ENCODE data around the gene ACTR10.
A peak's percentile ranks its signal among the peaks of the same experiment; 100 is the strongest.

Gene ACTR10

GRCh38 chr14:58160561-58160960, 39.4 kb upstream of the ACTR10 start:
- no peaks in the 10 kb centered on the region for H3K4me1 Mint-ChIP-seq
- no peak overlapping the region for H3K4me3 Mint-ChIP-seq
- TF ChIP-seq CTCF (IDR thresholded peaks at IDR 0.05; ENCODE audit: unreplicated experiment in 3 of 3) = no peak
- no peaks in the 10 kb centered on the region for H3K36me3 Mint-ChIP-seq (ENCODE audit: low read depth)
- H3K27me3 Mint-ChIP-seq (ENCODE audit: low read depth) = no peaks in the 10 kb centered on the region
- H3K9me3 Mint-ChIP-seq = no peaks in the 10 kb centered on the region
- H3K27ac Mint-ChIP-seq = peak overlapping the region in 1 of 3 experiments; percentile 43

GRCh38 chr14:58166005-58166983, 33.7 kb upstream of the ACTR10 start:
- H3K27ac Mint-ChIP-seq = no peak overlapping the region
- no peak overlapping the region for H3K4me3 Mint-ChIP-seq
- peaks cover 8% of the 10 kb centered on the region for H3K27me3 Mint-ChIP-seq (ENCODE audit: low read depth)
- no peaks in the 10 kb centered on the region for H3K36me3 Mint-ChIP-seq (ENCODE audit: low read depth)
- peaks cover 15% of the 10 kb centered on the region for H3K4me1 Mint-ChIP-seq
- H3K9me3 Mint-ChIP-seq = no peaks in the 10 kb centered on the region
- peak; percentile 85 to 93 (median 93) for TF ChIP-seq CTCF (IDR thresholded peaks at IDR 0.05; ENCODE audit: unreplicated experiment in 3 of 3)

GRCh38 chr14:58167057-58167456, 32.9 kb upstream of the ACTR10 start:
- TF ChIP-seq CTCF (IDR thresholded peaks at IDR 0.05; ENCODE audit: unreplicated experiment in 3 of 3) = no peak
- H3K36me3 Mint-ChIP-seq (ENCODE audit: low read depth) = no peaks in the 10 kb centered on the region
- peaks cover 8% of the 10 kb centered on the region for H3K27me3 Mint-ChIP-seq (ENCODE audit: low read depth)
- no peak overlapping the region for H3K27ac Mint-ChIP-seq
- H3K4me1 Mint-ChIP-seq = peaks cover 16% of the 10 kb centered on the region
- H3K4me3 Mint-ChIP-seq = no peak overlapping the region
- H3K9me3 Mint-ChIP-seq = no peaks in the 10 kb centered on the region

GRCh38 chr14:58167891-58168290, 32.1 kb upstream of the ACTR10 start:
- no peak overlapping the region for H3K4me3 Mint-ChIP-seq
- TF ChIP-seq CTCF (IDR thresholded peaks at IDR 0.05; ENCODE audit: unreplicated experiment in 3 of 3) = no peak
- H3K36me3 Mint-ChIP-seq (ENCODE audit: low read depth) = no peaks in the 10 kb centered on the region
- no peak overlapping the region for H3K27ac Mint-ChIP-seq
- peaks cover 16% of the 10 kb centered on the region for H3K4me1 Mint-ChIP-seq
- no peaks in the 10 kb centered on the region for H3K9me3 Mint-ChIP-seq
- H3K27me3 Mint-ChIP-seq (ENCODE audit: low read depth) = peaks cover 8% of the 10 kb centered on the region

- no peak for TF ChIP-seq CTCF (IDR thresholded peaks at IDR 0.05; ENCODE audit: unreplicated experiment in 3 of 3)
- Mint-ChIP-seq H3K36me3 (ENCODE audit: low read depth) (no peaks in the 10 kb centered on the region), H3K27ac (peak overlapping the region in 2 of 3 experiments; percentile 57 to 58), H3K4me3 (peak overlapping the region in 2 of 3 experiments; percentile 6 to 9), H3K9me3 (no peaks in the 10 kb centered on the region), H3K27me3 (ENCODE audit: low read depth) (peaks cover 8% of the 10 kb centered on the region), H3K4me1 (peaks cover 16% of the 10 kb centered on the region)
These were observed 28.9 kb upstream of the ACTR10 start for GRCh38 chr14:58171090-58171489.
